ENCODE measurements around the gene AUP1. TPM values are rescaled to one million over a fixed set of nuclear protein-coding genes. Genes with fewer than 3 reads are reported as not detected.
A peak's percentile ranks its signal among the peaks of the same experiment; 100 is the strongest.

The AUP1 gene, protein sequence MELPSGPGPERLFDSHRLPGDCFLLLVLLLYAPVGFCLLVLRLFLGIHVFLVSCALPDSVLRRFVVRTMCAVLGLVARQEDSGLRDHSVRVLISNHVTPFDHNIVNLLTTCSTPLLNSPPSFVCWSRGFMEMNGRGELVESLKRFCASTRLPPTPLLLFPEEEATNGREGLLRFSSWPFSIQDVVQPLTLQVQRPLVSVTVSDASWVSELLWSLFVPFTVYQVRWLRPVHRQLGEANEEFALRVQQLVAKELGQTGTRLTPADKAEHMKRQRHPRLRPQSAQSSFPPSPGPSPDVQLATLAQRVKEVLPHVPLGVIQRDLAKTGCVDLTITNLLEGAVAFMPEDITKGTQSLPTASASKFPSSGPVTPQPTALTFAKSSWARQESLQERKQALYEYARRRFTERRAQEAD
- 10 to 100 TPM; 55.2 to 80.9 TPM for total RNA-seq

DNA sequence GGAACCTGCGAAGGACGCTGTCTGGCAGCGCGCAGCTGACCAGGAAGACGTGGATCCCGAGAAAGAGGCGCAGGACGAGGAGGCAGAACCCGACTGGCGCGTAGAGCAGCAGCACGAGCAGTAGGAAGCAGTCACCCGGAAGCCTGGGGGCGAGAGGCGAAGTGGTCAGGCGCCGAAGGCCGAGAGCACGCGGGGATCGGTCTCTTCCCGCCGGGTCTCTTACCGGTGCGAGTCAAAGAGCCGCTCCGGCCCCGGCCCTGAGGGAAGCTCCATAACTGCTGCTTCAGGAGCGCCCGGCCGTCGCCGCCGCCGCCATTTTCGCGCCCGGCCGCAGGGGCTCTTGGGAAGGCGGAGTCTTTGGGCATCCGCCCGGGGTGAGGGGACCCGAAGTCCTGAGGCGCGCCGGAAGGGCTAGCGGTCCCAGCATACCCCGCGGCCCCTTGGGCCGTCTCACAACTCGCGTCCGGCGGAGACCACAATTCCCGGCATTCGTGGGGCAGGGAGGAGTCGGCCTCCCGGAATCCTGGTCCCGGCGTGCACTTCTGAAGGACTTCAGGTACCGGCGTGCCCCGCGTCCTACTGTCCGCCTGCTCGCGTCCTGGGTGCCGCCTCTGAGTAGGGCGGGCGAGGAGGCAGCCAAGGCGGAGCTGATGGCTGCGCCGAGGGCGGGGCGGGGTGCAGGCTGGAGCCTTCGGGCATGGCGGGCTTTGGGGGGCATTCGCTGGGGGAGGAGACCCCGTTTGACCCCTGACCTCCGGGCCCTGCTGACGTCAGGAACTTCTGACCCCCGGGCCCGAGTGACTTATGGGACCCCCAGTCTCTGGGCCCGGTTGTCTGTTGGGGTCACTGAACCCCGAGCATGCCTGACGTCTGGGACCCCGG, at the start of gene AUP1, which contains the start of gene HTRA2:
AUP1 (minus strand) TSS at position 350 of the 882 bp plus-strand sequence; CDS start at position 273, 77 bp downstream.
HTRA2 (plus strand) TSS at position 577 of the 882 bp plus-strand sequence; CDS start at position 651, 74 bp downstream.
- peaks cover 0 to 30% of the 10 kb centered on the region in 2 donors for H3K4me1 ChIP-seq
- peak; percentile 98 for DNase-seq (ENCODE audit: low spot score)
- peak within 1 kb of the TSS; percentile 78 to 87 for H3K27ac ChIP-seq
- H3K4me3 ChIP-seq, result peak within 1 kb of the TSS; percentile 68 to 89
- TF ChIP-seq, protein P1, sequence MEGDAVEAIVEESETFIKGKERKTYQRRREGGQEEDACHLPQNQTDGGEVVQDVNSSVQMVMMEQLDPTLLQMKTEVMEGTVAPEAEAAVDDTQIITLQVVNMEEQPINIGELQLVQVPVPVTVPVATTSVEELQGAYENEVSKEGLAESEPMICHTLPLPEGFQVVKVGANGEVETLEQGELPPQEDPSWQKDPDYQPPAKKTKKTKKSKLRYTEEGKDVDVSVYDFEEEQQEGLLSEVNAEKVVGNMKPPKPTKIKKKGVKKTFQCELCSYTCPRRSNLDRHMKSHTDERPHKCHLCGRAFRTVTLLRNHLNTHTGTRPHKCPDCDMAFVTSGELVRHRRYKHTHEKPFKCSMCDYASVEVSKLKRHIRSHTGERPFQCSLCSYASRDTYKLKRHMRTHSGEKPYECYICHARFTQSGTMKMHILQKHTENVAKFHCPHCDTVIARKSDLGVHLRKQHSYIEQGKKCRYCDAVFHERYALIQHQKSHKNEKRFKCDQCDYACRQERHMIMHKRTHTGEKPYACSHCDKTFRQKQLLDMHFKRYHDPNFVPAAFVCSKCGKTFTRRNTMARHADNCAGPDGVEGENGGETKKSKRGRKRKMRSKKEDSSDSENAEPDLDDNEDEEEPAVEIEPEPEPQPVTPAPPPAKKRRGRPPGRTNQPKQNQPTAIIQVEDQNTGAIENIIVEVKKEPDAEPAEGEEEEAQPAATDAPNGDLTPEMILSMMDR (IDR thresholded peaks at IDR 0.05), result no peak
- H3K27me3 ChIP-seq, result no peaks in the 10 kb centered on the region
- H3K36me3 ChIP-seq, result peaks cover 36% of the 10 kb centered on the region
- H3K9me3 ChIP-seq, result no peaks in the 10 kb centered on the region

DNA sequence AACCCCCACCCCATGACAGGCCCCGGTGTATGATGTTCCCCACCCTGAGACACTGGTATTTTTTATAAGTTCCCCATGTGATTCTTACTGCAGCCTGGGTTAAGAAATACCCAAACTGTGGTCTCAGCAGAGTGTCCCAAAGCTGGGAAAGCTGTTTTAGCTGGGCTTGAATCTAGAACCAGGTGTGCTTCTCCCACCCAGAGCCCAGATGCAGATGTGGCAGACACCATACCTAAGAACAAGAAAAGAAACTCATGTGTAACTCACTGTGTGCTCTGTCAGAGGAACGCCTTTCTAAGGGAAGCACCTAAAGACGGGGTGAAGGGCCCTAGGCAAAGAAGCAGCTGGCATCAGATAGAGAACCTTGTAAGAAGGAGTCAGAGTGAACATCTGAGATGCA, 48.9 kb upstream of the AUP1 start:
- Histone ChIP-seq H3K27ac (no peak overlapping the region), H3K9me3 (no peaks in the 10 kb centered on the region), H3K4me1 (peaks cover 0 to 20% of the 10 kb centered on the region in 2 donors), H3K36me3 (no peaks in the 10 kb centered on the region), H3K27me3 (no peaks in the 10 kb centered on the region), H3K4me3 (no peak overlapping the region)
- no peak for DNase-seq (ENCODE audit: low spot score)
- TF ChIP-seq, protein P1 (IDR thresholded peaks at IDR 0.05), result no peak

GRCh38 chr2:74577448-74577847, 47.9 kb upstream of the AUP1 start:
- H3K9me3 ChIP-seq, result no peaks in the 10 kb centered on the region
- H3K27me3 ChIP-seq, result no peaks in the 10 kb centered on the region
- TF ChIP-seq, protein P1 (IDR thresholded peaks at IDR 0.05), result no peak
- H3K27ac ChIP-seq, result peak overlapping the region in 1 of 2 donors; percentile 41
- no peak for DNase-seq (ENCODE audit: low spot score)
- H3K4me3 ChIP-seq, result no peak overlapping the region
- no peaks in the 10 kb centered on the region for H3K36me3 ChIP-seq
- peaks cover 0 to 20% of the 10 kb centered on the region in 2 donors for H3K4me1 ChIP-seq

- no peak overlapping the region for H3K27ac ChIP-seq
- no peaks in the 10 kb centered on the region for H3K27me3 ChIP-seq
- DNase-seq (ENCODE audit: low spot score), result no peak
- peaks cover 0 to 20% of the 10 kb centered on the region in 2 donors for H3K4me1 ChIP-seq
- H3K4me3 ChIP-seq, result no peak overlapping the region
- TF ChIP-seq, protein P1 (IDR thresholded peaks at IDR 0.05), result no peak
- no peaks in the 10 kb centered on the region for H3K9me3 ChIP-seq
- no peaks in the 10 kb centered on the region for H3K36me3 ChIP-seq
These were observed 47.3 kb upstream of the AUP1 start for GRCh38 chr2:74576863-74577229.

DNA sequence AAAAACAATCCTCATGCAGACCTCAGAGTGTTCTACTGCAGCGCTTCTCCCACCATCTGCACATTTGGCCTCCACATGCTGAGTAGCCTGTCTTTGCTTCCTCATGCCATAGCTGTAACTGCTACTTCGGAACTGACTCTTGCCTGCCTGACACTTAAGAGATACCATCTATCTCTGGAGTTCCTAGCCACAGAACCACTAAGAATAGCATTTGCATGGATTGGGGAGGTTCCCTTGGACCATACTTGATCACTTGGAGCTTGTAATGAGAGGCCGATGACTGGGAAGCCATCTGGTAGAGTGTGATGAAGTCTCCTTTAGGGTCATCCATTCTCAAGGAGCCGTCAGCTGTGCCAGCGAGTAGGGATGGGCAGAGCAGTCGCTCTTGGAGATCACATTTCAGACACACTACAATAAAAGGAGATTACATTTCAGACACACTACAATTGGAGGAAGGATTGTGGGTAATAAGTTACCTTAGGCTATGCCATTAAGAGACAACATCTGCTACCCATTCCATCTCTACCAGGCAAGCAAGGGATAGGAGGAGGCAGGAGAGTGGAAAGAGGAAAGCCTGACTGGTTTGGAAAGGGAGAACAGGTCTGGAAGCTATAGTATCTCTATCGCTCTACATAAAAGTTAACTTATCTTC, 46.8 kb upstream of the AUP1 start:
- H3K9me3 ChIP-seq, result no peaks in the 10 kb centered on the region
- H3K4me3 ChIP-seq, result no peak overlapping the region
- no peak overlapping the region for H3K27ac ChIP-seq
- peaks cover 0 to 20% of the 10 kb centered on the region in 2 donors for H3K4me1 ChIP-seq
- no peak for DNase-seq (ENCODE audit: low spot score)
- TF ChIP-seq, protein P1 (IDR thresholded peaks at IDR 0.05), result no peak
- H3K36me3 ChIP-seq, result no peaks in the 10 kb centered on the region
- no peaks in the 10 kb centered on the region for H3K27me3 ChIP-seq
